B cell (primary cell): ENCODE data around the gene AMPD2. TPM values are rescaled to one million over a fixed set of nuclear protein-coding genes. Genes with fewer than 3 reads are reported as not detected.
"Not testable (repeated sequence)": the region's sequence is repeated elsewhere in the genome, so short reads cannot be mapped to it uniquely, and the experiment has no call there.

ENCODE experiments used
- ATAC-seq: fragments of 200-7000 bp; cut with Tn5 transposase; one replicate; pipeline ENCODE4 v1.10.0; 2021; ENCODE audit warnings: low read depth, mild to moderate bottlenecking, moderate number of reproducible peaks, moderate library complexity
- CTCF ChIA-PET: fragments of 350-600 bp; sonication (Branson Sonifier 250); formaldehyde crosslinking; loops from one replicate; lab custom pipeline; 2021; ENCODE audit warnings: antibody characterized with exemption, inconsistent platforms; lab: Charles Lee
- POLR2A ChIA-PET: fragments of 350-600 bp; sonication (Branson Sonifier 250); formaldehyde crosslinking; loops from one replicate; lab custom pipeline; 2021; ENCODE audit warnings: antibody characterized with exemption; lab: Charles Lee
- DNase-seq: peaks from one replicate; pipeline ENCODE4 v3.0.0; 2013
- H2AFZ ChIP-seq: 2 replicates; pipeline ENCODE4 v1.6.1; 2012; ENCODE audit warnings: mild to moderate bottlenecking, low read depth, low read length; ENCODE audit not compliant: insufficient read depth, poor library complexity, severe bottlenecking
- H3K27ac ChIP-seq, 2 donors: 1 replicate in 1 of 2; 2 replicates in 1 of 2; pipeline ENCODE4 v1.5.1; 2012 to 2013; ENCODE audit warnings: low read length in 2 of 2, mild to moderate bottlenecking in 2 of 2, moderate library complexity in 1 of 2
- H3K27me3 ChIP-seq, 4 experiments: fragments of 200-600 bp in 1 of 4; sonication (generic) in 1 of 4; replicated peaks in 1 of 4; 1 replicate in 2 of 4; 2 replicates in 2 of 4; pipeline versions ENCODE4 v1.6.1 to v1.7.0; 2013 to 2016; ENCODE audit warnings: low read length in 3 of 4, mild to moderate bottlenecking in 2 of 4, mixed read lengths in 1 of 4, moderate library complexity in 1 of 4; ENCODE audit not compliant: insufficient read depth in 4 of 4, control insufficient read depth in 3 of 4; ENCODE audit errors: control extremely low read depth in 1 of 4
- H3K36me3 ChIP-seq, 2 experiments: replicated peaks in 1 of 2; 1 replicate in 1 of 2; 2 replicates in 1 of 2; pipeline versions ENCODE4 v1.6.1 to v1.7.1; 2013; ENCODE audit warnings: low read length in 1 of 2; ENCODE audit not compliant: insufficient read depth in 2 of 2, control insufficient read depth in 1 of 2; ENCODE audit errors: control extremely low read depth in 1 of 2, extremely low read depth in 1 of 2
- H3K4me1 ChIP-seq, 2 donors: fragments of 200-600 bp in 1 of 2; sonication (generic) in 1 of 2; 1 replicate in 1 of 2; 2 replicates in 1 of 2; pipeline versions ENCODE4 v1.5.1 to v1.6.1; 2013 to 2017; ENCODE audit warnings: low read length in 2 of 2; ENCODE audit not compliant: control insufficient read depth in 2 of 2, insufficient read depth in 2 of 2
- H3K4me2 ChIP-seq: replicated peaks from 2 replicates; pipeline ENCODE3; 2012; ENCODE audit warnings: mild to moderate bottlenecking, low read depth, low read length; ENCODE audit not compliant: poor library complexity, severe bottlenecking
- H3K4me3 ChIP-seq, 5 experiments: fragments of 200-600 bp in 1 of 5; sonication (generic) in 1 of 5; 1 replicate in 3 of 5; 2 replicates in 2 of 5; pipeline versions ENCODE4 v1.5.1 to v1.7.0; 2011 to 2016; ENCODE audit warnings: low read length in 4 of 5, mild to moderate bottlenecking in 4 of 5, low read depth in 2 of 5, control low read depth in 1 of 5, moderate library complexity in 1 of 5; ENCODE audit not compliant: insufficient read depth in 1 of 5; ENCODE audit errors: control extremely low read depth in 1 of 5, extremely low read depth in 1 of 5
- H3K79me2 ChIP-seq: fragments of 200-600 bp; sonication (generic); one replicate; pipeline ENCODE4 v1.6.0; 2016; ENCODE audit warnings: low read length; ENCODE audit not compliant: control insufficient read depth, insufficient read depth
- H3K9ac ChIP-seq: fragments of 200-600 bp; sonication (generic); 2 replicates; pipeline ENCODE4 v1.6.1; 2017; ENCODE audit warnings: mild to moderate bottlenecking, low read length, moderate library complexity
- H3K9me3 ChIP-seq, 3 donors: one replicate each; pipeline versions ENCODE4 v1.6.1 to v1.7.1; 2013; ENCODE audit warnings: low read length in 2 of 3; ENCODE audit not compliant: control insufficient read depth in 2 of 3, insufficient read depth in 1 of 3; ENCODE audit errors: control extremely low read depth in 1 of 3
- H4K20me1 ChIP-seq: 2 replicates; pipeline ENCODE4 v1.6.0; 2012; ENCODE audit warnings: mild to moderate bottlenecking, low read length; ENCODE audit not compliant: insufficient read depth, control insufficient read depth, poor library complexity, severe bottlenecking
- H3K27ac Mint-ChIP-seq: one replicate; pipeline ENCODE4 v1.8.0; 2021; ENCODE audit warnings: mixed read lengths
- H3K27me3 Mint-ChIP-seq: one replicate; pipeline ENCODE4 v1.8.0; 2021; ENCODE audit warnings: mixed read lengths
- H3K4me1 Mint-ChIP-seq: one replicate; pipeline ENCODE4 v1.8.0; 2021; ENCODE audit warnings: mixed read lengths
- H3K4me3 Mint-ChIP-seq: one replicate; pipeline ENCODE4 v1.8.0; 2021; ENCODE audit warnings: mixed read lengths
- H3K9me3 Mint-ChIP-seq: one replicate; pipeline ENCODE4 v1.8.0; 2022; ENCODE audit warnings: mixed read lengths; ENCODE audit not compliant: insufficient read depth
- CTCF ChIP-seq: fragments of 200-600 bp; IDR thresholded peaks from one replicate; pipeline ENCODE4 v1.8.0; 2022; ENCODE audit warnings: antibody characterized with exemption, mild to moderate bottlenecking
- EZH2 ChIP-seq: IDR thresholded peaks from 2 replicates; pipeline ENCODE4 v1.6.1; 2012; ENCODE audit warnings: borderline replicate concordance, low read depth, mild to moderate bottlenecking, moderate library complexity, low read length; ENCODE audit not compliant: insufficient read depth, poor library complexity, severe bottlenecking
- WGBS: methylation state at CpG from one replicate; pipeline ENCODE4 v1.1.5; 2013; ENCODE audit warnings: missing lambda C conversion rate; ENCODE audit not compliant: insufficient coverage; 5-methylcytosine and 5-hydroxymethylcytosine counted together
- intact Hi-C: fragments of 100-400 bp; cut with micrococcal nuclease; formaldehyde crosslinking; loops from one replicate; pipeline ENCODE4 v1.10.0; 2022
- polyA plus RNA-seq: library from polyadenylated mRNA; depleted of rRNA; stranded (reverse); fragments of >200 nt; gene quantifications from 2 replicates; pipeline ENCODE4 v1.2.3, GENCODE V29; 2012
- total RNA-seq, 2 donors: library from RNA; stranded (reverse); fragments of 120-200 nt in 1 of 2; gene quantifications; 1 replicate in 1 of 2; 2 replicates in 1 of 2; pipeline versions ENCODE4 v1.2.3 to v1.2.4, GENCODE V29; 2013 to 2022

The AMPD2 gene
- total and polyA plus RNA-seq, 2 donors (not counting 1 experiment from before 2014, with no cell fraction given), result 104 to 121 TPM

GRCh38 chr1:109668123-109668775 lies 48.6 kb downstream of the AMPD2 start:
- peak overlapping the region; percentile 63 for H3K27ac Mint-ChIP-seq
- H3K27me3 Mint-ChIP-seq, result no peaks in the 10 kb centered on the region
- CTCF ChIA-PET, result interaction anchor here (1.1 kb wide), 1 partner anchor 28 kb away, joined by 4 read pairs; no protein-coding TSS in a partner anchor
- no peaks in the 10 kb centered on the region for H3K9me3 ChIP-seq
- H4K20me1 ChIP-seq, result no peaks in the 10 kb centered on the region
- WGBS, result 19% methylated on average over 19 of the region's 26 CpGs
- ATAC-seq, result peak; percentile 40
- H2AFZ ChIP-seq, result peak overlapping the region; percentile 58
- peak overlapping the region in 4 of 5 experiments; percentile 22 to 43 (median 32) for H3K4me3 ChIP-seq
- no peak overlapping the region for H3K27ac ChIP-seq
- TF ChIP-seq CTCF, result no peak
- no peak for TF ChIP-seq EZH2
- peaks cover 19% of the 10 kb centered on the region for H3K4me1 Mint-ChIP-seq
- peak overlapping the region; percentile 72 for H3K4me2 ChIP-seq
- H3K4me1 ChIP-seq, result peaks cover 4 to 14% of the 10 kb centered on the region in 2 donors
- DNase-seq, result no peak
- no peaks in the 10 kb centered on the region for H3K9me3 Mint-ChIP-seq
- POLR2A ChIA-PET, result interaction anchor here (0.9 kb wide), 1 partner anchor 11 kb away, joined by 3 read pairs; no protein-coding TSS in a partner anchor
- H3K36me3 ChIP-seq, result no peaks in the 10 kb centered on the region
- intact Hi-C loops, result no loop called here
- H3K79me2 ChIP-seq, result no peaks in the 10 kb centered on the region
- peak overlapping the region; percentile 87 for H3K4me3 Mint-ChIP-seq
- H3K9ac ChIP-seq, result peak overlapping the region; percentile 44
- H3K27me3 ChIP-seq, result no peaks in the 10 kb centered on the region

- H3K4me3 Mint-ChIP-seq, result peak overlapping the region; percentile 76
- 80% methylated on average over 18 of the region's 22 CpGs for whole genome bisulfite sequencing
- ChIA-PET CTCF (no interaction called here), POLR2A (interaction anchor here (0.9 kb wide), 1 partner anchor 13 kb away, joined by 3 read pairs; no protein-coding TSS in a partner anchor)
- TF ChIP-seq CTCF (no peak), EZH2 (no peak)
- DNase-seq, result no peak
- H3K9me3 Mint-ChIP-seq, result no peaks in the 10 kb centered on the region
- peaks cover 4 to 14% of the 10 kb centered on the region in 2 donors for H3K4me1 ChIP-seq
- H4K20me1 ChIP-seq, result no peaks in the 10 kb centered on the region
- no peak overlapping the region for H3K9ac ChIP-seq
- ATAC-seq, result no peak
- intact Hi-C loops, result no loop called here
- no peaks in the 10 kb centered on the region for H3K27me3 Mint-ChIP-seq
- H2AFZ ChIP-seq, result peak overlapping the region; percentile 66
- H3K4me3 ChIP-seq, result peak overlapping the region in 1 of 5 experiments; percentile 19
- H3K27ac ChIP-seq, result no peak overlapping the region
- no peaks in the 10 kb centered on the region for H3K9me3 ChIP-seq
- H3K27me3 ChIP-seq, result no peaks in the 10 kb centered on the region
- peak overlapping the region; percentile 68 for H3K27ac Mint-ChIP-seq
- H3K4me1 Mint-ChIP-seq, result peaks cover 16% of the 10 kb centered on the region
- H3K4me2 ChIP-seq, result peak overlapping the region; percentile 17
- no peaks in the 10 kb centered on the region for H3K79me2 ChIP-seq
- H3K36me3 ChIP-seq, result no peaks in the 10 kb centered on the region
These were observed 49.8 kb downstream of the AMPD2 start for GRCh38 chr1:109669246-109669948.

GRCh38 chr1:109669949-109670302 lies 50.3 kb downstream of the AMPD2 start:
- ATAC-seq, H3K79me2 ChIP-seq, H3K4me3 ChIP-seq, DNase-seq, H3K9me3 ChIP-seq, intact Hi-C loops, H4K20me1 ChIP-seq, H3K27ac ChIP-seq, H3K9me3 Mint-ChIP-seq, H3K36me3 ChIP-seq, H3K27me3 Mint-ChIP-seq, POLR2A ChIA-PET, H3K27ac Mint-ChIP-seq, H3K9ac ChIP-seq, H3K27me3 ChIP-seq: not testable (repeated sequence)
- peak overlapping the region; percentile 66 for H2AFZ ChIP-seq
- CTCF ChIA-PET, result interaction anchor here (1.9 kb wide), 1 partner anchor 28 kb away, joined by 5 read pairs; no protein-coding TSS in a partner anchor
- Mint-ChIP-seq H3K4me1 (peaks cover 16% of the 10 kb centered on the region), H3K4me3 (peak overlapping the region; percentile 76)
- 97% methylated on average over 3 of the region's 5 CpGs for WGBS
- peak overlapping the region; percentile 17 for H3K4me2 ChIP-seq
- H3K4me1 ChIP-seq, result peaks cover 4 to 14% of the 10 kb centered on the region in 2 donors
